ENCODE data around the gene SNRNP70.

Gene SNRNP70

GRCh38 chr19:49098795-49099194, 13.5 kb downstream of the SNRNP70 start:
- no peak overlapping the region for H3K4me3 ChIP-seq (ENCODE audit: low read length)
- no peak for DNase-seq (ENCODE audit: low read depth)
- no peak for TF ChIP-seq CTCF (conservative IDR thresholded peaks at IDR 0.05; ENCODE audit: low read depth, low read length)

- no peak for DNase-seq (ENCODE audit: low read depth)
- H3K4me3 ChIP-seq (ENCODE audit: low read length), result no peak overlapping the region
- no peak for TF ChIP-seq CTCF (conservative IDR thresholded peaks at IDR 0.05; ENCODE audit: low read depth, low read length)
These were observed 15.9 kb downstream of the SNRNP70 start for GRCh38 chr19:49101160-49101559.

- TF ChIP-seq CTCF (conservative IDR thresholded peaks at IDR 0.05; ENCODE audit: low read depth, low read length), result no peak
- H3K4me3 ChIP-seq (ENCODE audit: low read length), result no peak overlapping the region
- no peak for DNase-seq (ENCODE audit: low read depth)
These were observed 17.1 kb downstream of the SNRNP70 start for GRCh38 chr19:49102303-49102702.

- TF ChIP-seq CTCF (conservative IDR thresholded peaks at IDR 0.05; ENCODE audit: low read depth, low read length), result no peak
- DNase-seq (ENCODE audit: low read depth), result no peak
- H3K4me3 ChIP-seq (ENCODE audit: low read length), result no peak overlapping the region
These were observed 18.3 kb downstream of the SNRNP70 start for GRCh38 chr19:49103331-49104085.

GRCh38 chr19:49104229-49104864, 19.1 kb downstream of the SNRNP70 start:
- TF ChIP-seq CTCF (conservative IDR thresholded peaks at IDR 0.05; ENCODE audit: low read depth, low read length), result no peak
- no peak overlapping the region for H3K4me3 ChIP-seq (ENCODE audit: low read length)
- DNase-seq (ENCODE audit: low read depth), result no peak

GRCh38 chr19:49106648-49107135, 21.4 kb downstream of the SNRNP70 start:
- peak; percentile 11 for DNase-seq (ENCODE audit: low read depth)
- peak; percentile 97 for TF ChIP-seq CTCF (conservative IDR thresholded peaks at IDR 0.05; ENCODE audit: low read depth, low read length)
- H3K4me3 ChIP-seq (ENCODE audit: low read length), result no peak overlapping the region

Data from retinal pigment epithelial cell (primary cell).